Pancreas (tissue), 10 donors: ENCODE measurements around the gene KHDC3L. TPM values are rescaled to one million over a fixed set of nuclear protein-coding genes. Genes with fewer than 3 reads are reported as not detected.
"Not testable (repeated sequence)": the region's sequence is repeated elsewhere in the genome, so short reads cannot be mapped to it uniquely, and the experiment has no call there.

ENCODE experiments used
- ATAC-seq, 4 donors: fragments of 200-7000 bp; cut with Tn5 transposase; one replicate each; pipeline versions ENCODE4 v1.8.0 to v1.9.1; 2020; ENCODE audit warnings: mild to moderate bottlenecking in 4 of 4, moderate library complexity in 4 of 4
- DNase-seq, 6 donors: peaks; one replicate each; pipeline ENCODE4 v3.0.0-alpha.2; 2020
- FAIRE-seq: peaks from 2 replicates; lab custom pipeline; 2012; peaks lifted over from hg19 to GRCh38; lab: Jason Lieb, UNC
- H3K27ac ChIP-seq, 4 donors: fragments of 200-600 bp; sonication (generic); 1 replicate in 3 of 4; 2 replicates in 1 of 4; pipeline versions ENCODE4 v1.5.0 to v1.8.0; 2020
- H3K27me3 ChIP-seq, 4 donors: fragments of 200-600 bp; one replicate each; pipeline ENCODE4 v1.8.0; 2021
- H3K36me3 ChIP-seq, 3 donors: fragments of 200-600 bp; sonication (generic) in 1 of 3; one replicate each; pipeline versions ENCODE4 v1.5.0 to v1.8.0; 2020 to 2021
- H3K4me1 ChIP-seq, 3 donors: fragments of 200-600 bp; one replicate each; pipeline ENCODE4 v1.8.0; 2021
- H3K4me3 ChIP-seq, 4 donors: fragments of 200-600 bp; sonication (generic) in 2 of 4; one replicate each; pipeline versions ENCODE4 v1.5.0 to v1.8.0; 2020 to 2021
- H3K9me3 ChIP-seq, 4 donors: fragments of 200-600 bp; one replicate each; pipeline ENCODE4 v1.8.0; 2021
- CTCF ChIP-seq, 4 donors: fragments of 200-600 bp; sonication (generic) in 3 of 4; IDR thresholded peaks; one replicate each; pipeline versions ENCODE4 v1.5.0 to v1.8.0; 2021; ENCODE audit warnings: antibody characterized with exemption in 4 of 4
- WGBS, 2 donors: extraction: QIAGEN DNeasy Blood & Tissue Kit; methylation state at CpG; one replicate each; pipeline ENCODE4 v1.1.7; 2013; 5-methylcytosine and 5-hydroxymethylcytosine counted together
- intact Hi-C, 3 donors: fragments of 100-400 bp; cut with DNase I; formaldehyde crosslinking; loops; one replicate each; pipeline versions ENCODE4 v1.11.1 to v1.14.2; 2022
- polyA plus RNA-seq, 2 donors: library from polyadenylated mRNA; stranded (reverse); fragments of 200-250 nt; gene quantifications; one replicate each; pipeline ENCODE4 v1.2.3, GENCODE V29; 2013
- total RNA-seq, 6 donors: library from RNA; stranded (reverse); fragmentation: NEBNext Ultra II Directional in 4 of 6; extraction: Animal tissue kit (Norgen Biotek cat#: 25700) in 4 of 6; gene quantifications; one replicate each; pipeline versions ENCODE4 v1.2.1 to v1.2.4, GENCODE V29; 2021 to 2023
- donor health status: healthy with polysubstance abuse.
- donor health status: DM: no; HTN: no; CAD: no; lungs with moderate emphysema.
- donor health status: DM: no; HTN: no; CAD: no.
- donor health status: control.
- donor health status: control.
- donor health status: Bipolar disorder and iron deficiency.
- donor health status: DM: yes; HTN: yes; CAD: no.
- donor health status: DM: no; HTN: no; CAD: no.
- donor health status: DM: no; HTN: no; CAD: no.
- donor health status: DM: yes; HTN: yes; CAD: no.

KHDC3L gene
- total and polyA plus RNA-seq, 8 donors: not detected

GRCh38 chr6:73371984-73372383 is 9.5 kb downstream of the KHDC3L start:
- ATAC-seq: no peak
- intact Hi-C loops: no loop called here
- Histone ChIP-seq H3K27ac (no peak overlapping the region), H3K9me3 (no peaks in the 10 kb centered on the region), H3K4me1 (no peaks in the 10 kb centered on the region), H3K4me3 (no peak overlapping the region), H3K36me3 (no peaks in the 10 kb centered on the region), H3K27me3 (no peaks in the 10 kb centered on the region)
- TF ChIP-seq CTCF (IDR thresholded peaks at IDR 0.05): no peak
- FAIRE-seq: no peak
- WGBS, 2 donors: 94 to 95% methylated on average over 4 of the region's 4 CpGs
- no peak for DNase-seq

- no peak for ATAC-seq
- no peak for TF ChIP-seq CTCF (IDR thresholded peaks at IDR 0.05)
- Histone ChIP-seq H3K27me3 (no peaks in the 10 kb centered on the region), H3K4me1 (no peaks in the 10 kb centered on the region), H3K4me3 (no peak overlapping the region), H3K36me3 (no peaks in the 10 kb centered on the region), H3K27ac (no peak overlapping the region), H3K9me3 (no peaks in the 10 kb centered on the region)
- WGBS, 2 donors: 82 to 84% methylated on average over 10 of the region's 10 CpGs
- no peak for DNase-seq
- intact Hi-C loops: no loop called here
- no peak for FAIRE-seq
Observed at GRCh38 chr6:73372516-73372915, 10.1 kb downstream of the KHDC3L start.

GRCh38 chr6:73375216-73375615 is 12.8 kb downstream of the KHDC3L start:
- WGBS, 2 donors: 60 to 64% methylated on average over 1 of the region's 1 CpG
- TF ChIP-seq CTCF (IDR thresholded peaks at IDR 0.05): no peak
- no peaks in the 10 kb centered on the region for H3K27me3 ChIP-seq
- intact Hi-C loops: no loop called here
- H3K4me3 ChIP-seq: no peak overlapping the region
- H3K9me3 ChIP-seq: no peaks in the 10 kb centered on the region
- H3K27ac ChIP-seq: no peak overlapping the region
- ATAC-seq (no peak), FAIRE-seq (no peak), DNase-seq (no peak)
- H3K36me3 ChIP-seq: no peaks in the 10 kb centered on the region
- no peaks in the 10 kb centered on the region for H3K4me1 ChIP-seq

- intact Hi-C loops: no loop called here
- no peaks in the 10 kb centered on the region for H3K27me3 ChIP-seq
- no peak for TF ChIP-seq CTCF (IDR thresholded peaks at IDR 0.05)
- no peaks in the 10 kb centered on the region for H3K36me3 ChIP-seq
- H3K9me3 ChIP-seq: no peaks in the 10 kb centered on the region
- ATAC-seq (no peak), FAIRE-seq (no peak), DNase-seq (no peak)
- no peak overlapping the region for H3K4me3 ChIP-seq
- WGBS, 2 donors: 41% methylated on average over 3 of the region's 3 CpGs
- no peak overlapping the region for H3K27ac ChIP-seq
- H3K4me1 ChIP-seq: no peaks in the 10 kb centered on the region
Observed at GRCh38 chr6:73377225-73377624, 14.8 kb downstream of the KHDC3L start.

GRCh38 chr6:73381531-73381930 is 19.1 kb downstream of the KHDC3L start:
- not testable (repeated sequence) for FAIRE-seq, DNase-seq
- WGBS, 2 donors: 81 to 93% methylated on average over 10 of the region's 10 CpGs

More at GRCh38 chr6:73381531-73381930, 19.1 kb downstream of the KHDC3L start:
- H3K4me1 ChIP-seq, intact Hi-C loops, H3K36me3 ChIP-seq, H3K9me3 ChIP-seq, H3K27ac ChIP-seq, H3K4me3 ChIP-seq, H3K27me3 ChIP-seq, ATAC-seq: not testable (repeated sequence)
